ENCODE measurements around the gene TMC2.
"Not testable (repeated sequence)": the region's sequence is repeated elsewhere in the genome, so short reads cannot be mapped to it uniquely, and the experiment has no call there.

Gene TMC2

GRCh38 chr20:2673453-2673852 lies 137.1 kb downstream of the TMC2 start:
- no peak for DNase-seq

DNA sequence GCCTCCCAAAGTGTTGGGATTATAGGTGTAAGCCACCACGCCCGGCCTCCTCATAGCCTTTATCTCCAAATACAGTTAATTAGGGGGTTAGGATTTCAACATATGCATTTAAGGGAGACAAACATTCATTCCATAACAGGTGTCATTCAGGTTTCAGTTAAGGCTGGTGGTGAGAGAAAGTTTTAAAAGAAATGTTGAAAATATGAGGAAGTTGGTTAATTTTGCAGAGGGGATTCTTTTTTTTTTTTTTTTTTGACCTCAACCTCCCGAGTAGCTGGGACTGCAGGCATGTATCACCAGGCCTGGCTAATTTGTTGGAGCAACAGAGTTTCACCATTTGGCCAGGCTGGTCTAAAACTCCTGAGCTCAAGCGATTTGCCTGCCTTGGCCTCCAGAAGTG lies 143.7 kb downstream of the TMC2 start:
- no peak for DNase-seq

DNA sequence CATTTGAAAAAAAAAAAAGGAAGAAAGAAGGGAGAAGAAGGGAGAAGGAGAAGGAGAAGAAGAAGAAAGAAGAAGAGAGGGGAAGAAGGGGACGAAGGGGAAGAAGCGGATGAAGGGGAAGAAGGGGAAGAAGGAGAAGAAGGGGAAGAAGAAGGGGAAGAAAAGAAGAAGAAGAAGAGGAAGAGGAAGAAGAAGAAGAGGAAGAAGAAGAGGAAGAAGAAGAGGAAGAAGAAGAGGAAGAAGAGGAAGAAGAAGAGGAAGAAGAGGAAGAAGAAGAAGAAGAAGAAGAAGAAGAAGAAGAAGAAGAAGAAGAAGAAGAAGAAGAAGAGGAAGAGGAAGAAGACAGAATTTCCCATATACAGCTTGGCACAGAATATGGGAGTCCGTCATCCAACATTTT lies 145.7 kb downstream of the TMC2 start:
- not testable (repeated sequence) for DNase-seq

DNA sequence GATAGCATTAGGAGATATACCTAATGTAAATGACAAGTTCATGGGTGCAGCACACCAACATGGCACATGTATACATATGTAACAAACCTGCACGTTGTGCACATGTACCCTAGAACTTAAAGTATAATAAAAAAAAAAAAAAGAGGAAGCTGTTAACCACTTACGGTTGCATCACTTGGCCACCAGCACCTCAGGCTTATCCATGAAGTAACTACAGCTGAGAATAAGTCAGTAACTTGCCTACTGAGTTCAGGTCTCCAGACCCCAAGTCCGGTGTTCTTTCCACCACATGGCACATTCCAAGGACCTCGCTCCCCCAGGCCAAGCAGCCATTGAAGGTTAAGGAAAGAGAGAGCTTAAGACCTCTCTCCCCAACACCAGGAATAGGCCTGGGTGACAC lies 148.4 kb downstream of the TMC2 start:
- DNase-seq = not testable (repeated sequence)

DNA sequence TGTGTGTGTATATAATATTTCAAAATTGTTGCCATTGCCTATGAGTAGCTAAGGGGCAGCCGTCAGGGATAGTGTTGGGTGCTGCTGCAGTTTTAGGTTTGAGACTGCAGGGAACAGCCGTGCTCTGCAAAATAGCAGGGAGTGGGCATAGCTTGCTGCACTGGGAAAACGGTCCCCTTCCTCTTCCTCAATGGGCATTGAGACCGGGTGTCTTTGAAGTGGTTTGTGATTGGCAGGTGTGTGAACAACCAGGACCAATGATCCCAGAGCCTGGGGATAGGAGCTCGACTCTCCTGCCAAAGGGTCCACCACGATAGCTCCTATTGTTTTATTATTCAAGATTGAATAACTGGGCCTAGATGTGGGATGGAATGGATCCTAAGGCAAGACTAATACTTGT lies 151.1 kb downstream of the TMC2 start:
- DNase-seq = no peak

GRCh38 chr20:2688041-2688591 lies 151.7 kb downstream of the TMC2 start:
- DNase-seq = peak; percentile 81

- no peak for DNase-seq
Measured at GRCh38 chr20:2690213-2690612, 153.8 kb downstream of the TMC2 start.

DNA sequence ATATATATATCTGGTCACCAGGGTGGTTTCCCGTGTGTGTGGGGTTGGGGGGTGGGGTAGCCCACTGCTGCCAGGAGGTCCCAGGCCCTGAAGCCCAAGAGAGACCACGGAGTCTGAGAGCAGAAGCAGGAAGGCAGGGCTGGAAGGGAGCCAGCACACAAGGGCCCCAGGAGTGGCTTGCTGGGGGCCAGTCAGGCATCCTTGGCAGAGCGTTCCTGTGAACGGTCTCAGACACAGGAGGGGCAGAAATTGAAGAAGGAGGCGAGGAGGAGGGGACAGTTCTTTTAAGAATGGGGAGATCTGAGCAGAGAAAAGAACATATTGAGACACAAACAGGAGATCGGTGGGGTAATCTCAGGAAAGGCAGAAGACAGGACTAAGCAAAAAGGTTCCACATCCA lies 154.3 kb downstream of the TMC2 start:
- no peak for DNase-seq

DNA sequence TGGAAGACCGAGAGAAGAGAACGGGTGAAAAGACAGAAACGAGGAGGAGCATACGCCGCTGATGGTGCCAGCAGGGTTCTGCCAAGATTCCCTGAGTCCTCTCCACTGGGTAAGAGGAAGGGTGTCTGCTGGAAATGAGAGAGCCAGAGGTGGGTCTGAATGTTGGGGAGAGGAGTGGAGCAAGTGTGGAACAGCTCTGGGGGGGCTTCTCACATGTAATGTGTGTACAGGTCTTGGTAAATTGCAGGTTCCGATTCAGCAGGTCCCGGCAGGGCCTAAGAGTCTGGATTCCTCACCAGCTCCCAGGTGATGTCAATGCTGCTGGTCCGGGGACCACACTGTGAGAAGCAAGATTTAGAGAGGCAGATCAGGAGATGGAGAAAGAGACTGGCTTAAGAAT lies 154.8 kb downstream of the TMC2 start:
- DNase-seq = no peak

Measured in eye (tissue), 1 donor.